AG08396 (cell line): ENCODE data around the gene PLEKHG7.

Experiments
- DNase-seq: peaks from one replicate; pipeline ENCODE4 v3.0.0; 2012; ENCODE audit warnings: low spot score, mixed read lengths

PLEKHG7 gene

DNA sequence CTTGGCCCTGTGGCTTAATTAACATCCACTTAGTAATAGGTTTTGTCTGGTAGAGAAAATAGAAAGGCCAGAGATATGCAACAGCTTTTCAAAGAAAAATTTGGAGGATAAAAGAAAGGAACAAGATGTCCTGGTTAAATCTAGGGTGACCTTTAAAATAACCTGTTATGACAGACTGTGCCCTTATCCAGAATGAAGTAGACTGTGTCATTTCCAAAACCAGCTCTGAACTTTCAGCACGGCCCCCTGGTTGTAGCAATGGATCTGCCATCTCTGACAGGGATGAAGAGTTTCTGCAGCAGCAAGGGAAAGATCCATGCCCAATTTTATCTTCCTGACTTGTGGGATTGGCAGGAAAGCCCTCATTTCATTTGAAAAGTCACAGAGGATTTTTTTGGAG is 5.1 kb downstream of the PLEKHG7 start:
- no peak for DNase-seq

- DNase-seq: no peak
Observed at GRCh38 chr12:92715625-92716024, 12.8 kb downstream of the PLEKHG7 start.

DNA sequence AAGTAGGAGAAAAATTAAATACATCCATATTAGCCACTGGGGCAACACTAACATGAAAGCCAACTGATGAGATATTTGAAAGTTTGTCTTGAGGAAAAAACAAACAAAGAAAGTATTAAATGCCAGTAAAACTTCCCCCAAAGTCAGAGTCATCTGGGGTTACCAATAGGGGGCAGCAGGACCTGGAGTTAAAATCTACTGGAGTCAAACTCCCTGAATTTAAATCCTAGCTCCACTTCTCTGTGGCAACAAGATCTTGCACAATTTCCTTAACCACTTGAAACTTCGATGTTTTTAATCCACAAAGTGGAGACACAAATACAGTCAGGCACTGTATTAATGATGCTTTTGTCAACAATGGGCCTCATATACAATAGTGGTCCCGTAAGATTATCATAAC is 14.4 kb downstream of the PLEKHG7 start:
- DNase-seq: peak; percentile 37

- no peak for DNase-seq
Observed at GRCh38 chr12:92718483-92718990, 15.7 kb downstream of the PLEKHG7 start.

DNA sequence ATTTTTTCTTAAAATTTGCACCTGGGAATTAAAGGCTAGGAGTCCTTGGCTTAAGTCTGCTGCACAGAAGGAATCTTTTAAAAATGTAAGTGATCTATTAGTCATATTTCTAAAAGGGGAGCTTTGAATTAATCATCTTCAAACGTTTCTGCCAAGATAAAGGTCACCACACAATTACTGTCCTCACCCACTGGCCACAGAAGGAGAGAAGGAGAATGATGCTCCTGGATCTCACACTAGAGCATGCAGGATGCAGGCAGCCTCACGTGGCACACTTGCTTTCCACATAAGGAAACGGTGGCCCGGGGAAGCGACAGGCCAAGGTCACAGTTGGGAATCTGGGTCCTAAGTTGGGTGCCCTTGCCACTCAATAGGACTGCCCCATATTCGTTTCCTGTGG is 16.9 kb downstream of the PLEKHG7 start:
- no peak for DNase-seq

DNA sequence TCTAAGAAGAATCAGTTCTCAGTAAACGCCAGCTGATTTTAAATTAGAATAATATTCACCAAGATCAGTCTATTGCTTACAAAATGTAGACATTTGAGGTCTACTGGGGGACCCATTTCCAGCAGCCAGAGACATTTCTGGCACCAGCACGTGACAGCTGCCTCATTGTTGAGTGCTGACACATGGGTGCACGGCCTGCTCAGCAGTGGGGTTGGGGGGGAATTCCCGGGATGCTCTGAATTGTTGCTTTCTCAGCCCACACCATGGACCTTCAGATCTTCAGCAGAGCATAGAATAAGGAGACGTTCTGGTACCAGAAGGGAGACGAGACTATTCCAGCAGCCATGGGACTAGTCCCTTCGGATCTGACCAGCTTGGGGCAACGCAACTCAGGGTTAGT is 18.3 kb downstream of the PLEKHG7 start:
- peak; percentile 33 for DNase-seq

DNA sequence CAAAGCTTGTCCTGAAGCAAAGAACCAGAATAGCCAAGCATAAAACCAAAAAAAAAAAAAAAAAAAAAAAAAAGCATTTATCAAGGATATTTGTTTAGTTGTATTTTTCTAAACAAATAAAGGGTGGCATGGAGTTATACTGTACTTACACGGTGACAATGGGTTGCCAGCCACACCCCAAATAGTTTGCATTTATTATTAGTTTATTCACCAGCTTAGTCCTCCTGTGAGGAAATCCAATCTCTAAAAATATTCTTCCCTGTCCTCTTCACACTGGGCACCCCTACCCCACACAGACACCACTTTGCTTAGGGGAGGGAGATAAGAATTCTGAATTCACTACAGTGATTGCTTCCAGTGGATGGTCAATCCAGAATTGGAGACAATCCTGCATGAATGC is 18.9 kb downstream of the PLEKHG7 start:
- no peak for DNase-seq

DNA sequence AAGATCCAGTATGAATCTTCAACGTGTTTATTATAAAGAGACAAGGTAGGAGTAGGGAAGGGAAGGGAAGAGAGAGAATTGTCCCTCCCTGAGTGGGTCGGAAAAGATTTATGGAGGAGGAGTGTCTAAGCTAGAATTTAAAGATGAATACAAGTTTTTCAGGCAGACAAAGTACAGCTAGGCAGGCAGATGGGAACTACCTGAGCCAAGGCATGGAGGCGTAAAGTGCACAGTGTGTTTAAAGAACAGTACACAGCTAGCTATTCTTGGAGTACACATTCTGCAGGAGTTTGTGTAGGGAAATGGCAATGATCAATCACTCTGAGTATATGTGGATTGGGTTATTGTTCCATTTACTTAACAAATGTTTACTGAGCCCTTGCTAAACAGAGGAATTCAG is 20.1 kb downstream of the PLEKHG7 start:
- DNase-seq: no peak

- DNase-seq: no peak
Observed at GRCh38 chr12:92726850-92727249, 24.1 kb downstream of the PLEKHG7 start.

- no peak for DNase-seq
Observed at GRCh38 chr12:92729773-92730305, 27.1 kb downstream of the PLEKHG7 start.

DNA sequence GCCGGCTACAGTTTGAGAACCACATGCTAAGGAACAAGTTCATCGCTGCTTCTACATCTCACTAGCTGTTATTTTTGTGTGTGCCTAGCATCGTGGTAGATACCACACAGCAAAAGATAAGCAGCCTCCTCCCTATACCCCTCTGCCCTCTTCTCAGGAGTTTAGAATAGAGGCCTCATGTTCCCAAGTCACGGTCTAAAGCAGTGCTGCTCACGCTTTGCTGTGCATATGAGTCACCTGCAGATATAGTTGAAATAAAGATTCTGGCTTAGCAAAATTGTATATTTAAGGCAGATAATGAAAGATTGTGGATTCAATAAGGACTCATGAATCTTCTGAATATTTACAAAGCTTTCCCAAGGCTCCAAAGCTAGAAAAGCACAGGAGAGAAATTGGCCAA is 28.0 kb downstream of the PLEKHG7 start:
- no peak for DNase-seq

DNA sequence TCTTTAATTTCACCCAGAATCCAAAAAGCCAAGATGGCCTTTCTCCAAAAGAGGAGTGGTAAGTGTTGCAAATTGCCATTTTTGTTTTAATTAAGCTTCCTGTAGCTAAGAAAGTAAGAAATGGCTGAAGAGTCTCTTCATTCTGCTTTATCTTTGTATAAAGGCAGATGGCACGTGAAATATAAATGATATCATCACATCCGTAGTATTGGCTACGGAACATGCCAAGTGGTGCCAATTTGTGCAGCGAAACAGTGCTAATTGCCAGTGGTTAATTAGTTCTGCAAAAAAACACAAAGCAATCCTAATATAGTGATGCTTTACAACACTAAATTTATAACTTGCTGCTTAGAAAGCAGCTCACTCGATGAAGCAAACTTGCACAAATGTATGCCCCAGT is 29.4 kb downstream of the PLEKHG7 start:
- DNase-seq: no peak

- DNase-seq: no peak
Observed at GRCh38 chr12:92732716-92733115, 29.9 kb downstream of the PLEKHG7 start.

DNA sequence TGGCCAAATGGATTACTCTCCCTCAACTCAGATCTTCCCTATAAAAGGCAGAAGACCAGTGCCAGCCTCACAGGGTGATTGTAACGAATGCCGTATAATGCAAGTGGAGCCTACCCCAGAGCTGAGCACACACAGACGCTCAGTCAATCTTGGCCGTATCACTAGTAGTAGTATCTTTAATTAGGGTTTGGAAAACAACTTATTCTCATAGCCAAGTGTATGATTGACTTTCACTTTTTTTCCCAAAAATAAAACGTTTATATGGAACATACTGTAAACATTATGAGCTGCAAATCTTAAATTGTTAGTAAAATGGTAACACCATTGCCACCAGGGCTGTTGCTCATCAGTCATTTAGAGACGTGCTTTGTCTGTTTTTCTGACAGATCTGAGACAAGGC is 30.4 kb downstream of the PLEKHG7 start:
- DNase-seq: no peak

GRCh38 chr12:92733661-92734060 is 30.9 kb downstream of the PLEKHG7 start:
- no peak for DNase-seq

DNA sequence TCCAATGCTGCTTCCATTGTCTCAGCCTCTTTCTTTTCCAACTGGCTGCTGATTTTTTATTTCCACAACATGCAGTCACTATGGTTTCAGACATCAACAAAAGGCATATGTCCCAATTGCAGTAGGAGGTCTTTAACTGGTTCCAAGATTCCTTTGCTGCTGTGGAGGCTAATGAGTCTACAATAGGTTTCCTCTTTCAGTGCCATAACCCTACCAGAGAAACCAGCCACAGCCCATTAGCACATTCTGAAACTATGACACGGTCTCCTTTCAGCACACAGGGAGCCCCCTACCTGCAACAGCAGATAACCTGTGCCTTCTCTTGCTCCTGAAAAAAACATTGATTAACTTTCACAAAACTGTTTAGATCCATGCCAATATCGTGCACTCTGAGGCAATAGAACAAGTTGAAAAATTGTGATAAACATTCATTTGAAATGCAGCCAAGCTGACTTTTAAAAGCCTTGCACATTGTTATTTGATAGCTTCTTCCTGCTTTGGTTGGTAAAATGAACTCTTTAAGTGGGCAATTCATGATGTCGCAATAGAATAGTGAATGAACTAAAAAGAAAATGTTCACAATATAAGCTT is 32.4 kb downstream of the PLEKHG7 start:
- DNase-seq: peak; percentile 62

- DNase-seq: no peak
Observed at GRCh38 chr12:92736605-92737004, 33.8 kb downstream of the PLEKHG7 start.

DNA sequence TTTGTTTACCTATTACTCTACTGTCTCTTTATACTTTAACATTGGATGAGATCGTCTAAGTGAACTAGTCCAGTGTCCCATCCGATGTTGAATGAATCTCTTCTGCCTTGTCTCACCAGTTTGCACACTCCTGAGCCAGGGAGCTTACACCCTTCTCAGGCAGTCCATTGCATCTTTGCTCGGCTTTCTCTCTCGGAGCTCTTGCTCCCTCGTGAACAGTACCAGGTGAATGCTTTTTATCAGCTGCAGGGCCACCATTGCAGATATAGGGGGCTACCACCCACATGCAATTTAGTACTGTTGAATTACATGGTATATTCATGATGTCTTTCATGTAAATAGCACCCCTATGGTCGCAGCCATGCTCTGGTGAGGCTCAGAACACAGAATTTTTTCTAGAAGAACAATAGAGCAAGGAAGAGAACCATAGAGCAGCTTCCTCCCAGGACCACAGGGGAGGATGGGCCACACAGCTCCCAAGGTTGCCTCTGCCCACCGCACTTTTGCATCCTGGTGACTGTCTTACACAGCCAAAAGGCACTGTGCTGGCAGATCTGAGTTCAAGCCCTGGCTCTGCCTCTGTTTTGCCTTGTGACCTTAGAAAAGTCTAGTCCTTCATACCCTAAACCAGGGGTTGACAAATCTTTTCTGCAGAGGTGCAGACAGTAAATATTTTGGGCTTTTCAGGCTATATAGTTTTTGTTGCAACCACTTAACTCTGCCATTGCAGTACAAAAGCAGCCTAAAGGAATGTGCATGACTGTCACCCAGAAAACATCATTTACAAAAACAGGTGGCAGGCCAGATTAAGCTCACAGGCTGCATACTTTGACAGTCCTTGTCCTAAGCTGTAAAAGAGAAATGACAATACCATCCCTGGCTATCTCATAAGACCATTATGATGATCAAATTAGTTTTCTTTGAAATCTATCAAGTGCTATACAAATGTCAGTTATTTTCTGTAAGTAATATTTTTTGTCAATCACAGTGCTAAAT is 35.4 kb downstream of the PLEKHG7 start:
- DNase-seq: no peak

GRCh38 chr12:92739113-92739512 is 36.3 kb downstream of the PLEKHG7 start:
- no peak for DNase-seq

DNA sequence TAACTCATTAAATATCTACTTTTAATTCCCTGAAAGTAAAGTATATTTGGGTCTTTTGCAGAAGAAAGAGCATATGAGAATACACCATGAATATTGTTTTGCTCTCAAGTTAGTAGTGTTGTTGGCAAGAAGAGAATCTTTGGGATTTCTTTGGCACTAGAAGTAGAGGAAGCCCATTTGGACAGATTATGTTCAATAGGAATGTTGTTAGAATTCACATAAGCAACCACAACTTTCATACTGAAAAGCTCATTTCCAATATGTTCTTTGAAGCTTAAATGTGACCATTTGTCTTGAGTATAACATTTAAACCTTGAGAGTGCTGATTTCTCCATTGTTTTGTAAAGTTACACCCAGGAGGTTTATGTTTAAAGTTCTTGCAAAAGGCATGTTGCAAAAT is 37.6 kb downstream of the PLEKHG7 start:
- DNase-seq: no peak

DNA sequence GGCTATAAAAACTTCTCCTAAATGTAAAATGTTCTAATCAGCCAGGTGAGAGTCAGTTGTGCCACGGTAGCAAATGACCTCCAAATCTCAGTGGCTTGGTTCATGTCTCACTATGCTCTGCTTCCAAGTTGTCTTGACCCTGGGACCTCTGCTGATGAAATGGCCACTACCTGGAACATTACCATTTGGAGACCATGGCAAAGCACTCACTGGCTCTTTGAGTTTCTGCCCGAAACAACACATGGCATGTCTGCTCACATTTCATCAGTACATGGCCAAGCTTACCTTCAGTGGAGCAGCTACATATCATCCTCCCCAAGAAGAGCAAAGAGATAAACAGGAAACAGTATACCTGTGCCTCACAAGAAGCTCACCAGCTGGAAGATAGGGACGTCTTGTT is 40.2 kb downstream of the PLEKHG7 start:
- DNase-seq: no peak

DNA sequence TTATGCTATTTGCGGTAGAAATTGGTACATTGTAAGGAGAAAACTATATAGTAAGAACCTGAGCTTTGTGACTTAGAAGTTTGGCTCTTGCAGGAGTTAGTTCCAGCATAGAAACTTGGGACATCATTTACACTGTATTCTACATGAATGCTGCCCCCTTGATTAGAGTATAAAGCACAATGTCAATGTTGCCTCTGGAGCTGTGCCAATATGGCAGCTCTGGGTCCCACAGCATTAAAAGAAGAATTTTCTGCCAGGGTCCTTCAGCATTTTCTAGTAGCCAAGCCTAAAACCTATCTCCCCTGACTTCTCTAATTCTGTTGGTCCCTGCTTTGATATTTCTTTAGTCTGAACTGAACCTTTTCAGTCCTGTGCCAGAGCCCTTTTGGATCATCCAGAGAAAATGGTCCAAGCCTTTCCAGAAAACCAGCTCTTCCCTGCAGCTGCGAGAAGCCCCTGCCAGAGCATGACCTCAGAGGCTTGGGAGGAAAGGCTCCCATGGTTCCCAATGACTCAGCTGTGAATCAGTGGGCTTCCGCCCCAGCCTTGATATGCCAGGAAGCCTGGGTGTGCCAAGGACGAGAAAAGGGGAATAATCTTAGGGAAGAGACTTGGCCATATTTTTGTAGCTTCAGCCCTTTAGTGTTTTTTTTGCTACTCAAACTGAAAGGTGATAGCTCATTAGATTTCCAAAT is 43.2 kb downstream of the PLEKHG7 start:
- peak; percentile 86 for DNase-seq
